ENCODE results near the gene APPBP2.

APPBP2 gene

GRCh38 chr17:60514500-60514899 lies 11.5 kb downstream of the APPBP2 start:
- no peak overlapping the region for H3K27ac ChIP-seq
- DNase-seq (ENCODE audit: low spot score) = no peak
- TF ChIP-seq, protein P1, sequence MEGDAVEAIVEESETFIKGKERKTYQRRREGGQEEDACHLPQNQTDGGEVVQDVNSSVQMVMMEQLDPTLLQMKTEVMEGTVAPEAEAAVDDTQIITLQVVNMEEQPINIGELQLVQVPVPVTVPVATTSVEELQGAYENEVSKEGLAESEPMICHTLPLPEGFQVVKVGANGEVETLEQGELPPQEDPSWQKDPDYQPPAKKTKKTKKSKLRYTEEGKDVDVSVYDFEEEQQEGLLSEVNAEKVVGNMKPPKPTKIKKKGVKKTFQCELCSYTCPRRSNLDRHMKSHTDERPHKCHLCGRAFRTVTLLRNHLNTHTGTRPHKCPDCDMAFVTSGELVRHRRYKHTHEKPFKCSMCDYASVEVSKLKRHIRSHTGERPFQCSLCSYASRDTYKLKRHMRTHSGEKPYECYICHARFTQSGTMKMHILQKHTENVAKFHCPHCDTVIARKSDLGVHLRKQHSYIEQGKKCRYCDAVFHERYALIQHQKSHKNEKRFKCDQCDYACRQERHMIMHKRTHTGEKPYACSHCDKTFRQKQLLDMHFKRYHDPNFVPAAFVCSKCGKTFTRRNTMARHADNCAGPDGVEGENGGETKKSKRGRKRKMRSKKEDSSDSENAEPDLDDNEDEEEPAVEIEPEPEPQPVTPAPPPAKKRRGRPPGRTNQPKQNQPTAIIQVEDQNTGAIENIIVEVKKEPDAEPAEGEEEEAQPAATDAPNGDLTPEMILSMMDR (conservative IDR thresholded peaks at IDR 0.05; ENCODE audit: low read depth) = no peak
- ChIA-PET CTCF (interaction anchor here (0.6 kb wide), 1 partner anchor 103 kb away, joined by 4 read pairs; no protein-coding TSS in a partner anchor), POLR2A (ENCODE audit: low non-redundant PET) (no interaction called here)

DNA sequence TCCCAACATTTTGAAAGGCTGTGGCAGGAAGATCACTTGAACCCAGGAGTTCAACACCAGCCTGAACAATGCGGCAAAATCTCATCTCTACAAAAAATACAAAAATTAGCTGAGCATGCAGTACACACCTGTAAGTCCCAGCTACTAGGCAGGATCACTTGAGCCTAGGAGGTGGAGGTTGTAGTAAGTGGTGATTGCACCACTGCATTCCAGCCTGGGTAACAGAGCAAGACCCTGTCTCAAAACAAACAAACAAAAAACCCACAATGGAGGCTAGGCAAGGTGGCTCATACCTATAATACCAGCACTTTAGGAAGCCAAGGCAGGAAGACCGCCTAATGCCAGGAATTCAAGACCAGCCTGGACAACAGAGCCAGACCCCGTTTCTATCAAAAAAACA lies 12.0 kb downstream of the APPBP2 start:
- no peak for DNase-seq (ENCODE audit: low spot score)
- TF ChIP-seq, protein P1 (conservative IDR thresholded peaks at IDR 0.05; ENCODE audit: low read depth) = no peak
- POLR2A ChIA-PET (ENCODE audit: low non-redundant PET) = no interaction called here
- CTCF ChIA-PET = no interaction called here
- H3K27ac ChIP-seq = no peak overlapping the region

DNA sequence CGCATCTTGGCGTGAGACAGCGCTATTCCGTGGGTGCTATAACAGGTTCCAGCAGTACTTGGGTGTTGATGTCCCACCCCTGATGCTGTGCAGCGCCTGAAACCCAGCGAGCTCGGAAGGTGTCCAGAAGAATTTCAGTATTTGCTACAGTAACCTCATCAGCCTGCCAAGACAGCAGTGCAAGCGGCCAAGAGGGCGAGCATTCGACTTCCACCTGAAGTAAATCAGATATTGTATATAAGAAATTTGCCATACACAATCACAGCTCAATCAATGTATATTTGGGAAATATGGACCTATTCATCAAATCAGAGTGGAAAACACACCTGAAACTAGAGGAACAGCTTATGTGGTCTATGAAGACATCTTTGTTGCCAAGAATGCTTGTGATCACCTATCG lies 13.0 kb downstream of the APPBP2 start:
- ChIA-PET CTCF (no interaction called here), POLR2A (ENCODE audit: low non-redundant PET) (interaction anchor here (0.6 kb wide), 1 partner anchor 1354 kb away, joined by 3 read pairs; no protein-coding TSS in a partner anchor)
- no peak for DNase-seq (ENCODE audit: low spot score)
- H3K27ac ChIP-seq = no peak overlapping the region
- TF ChIP-seq, protein P1 (conservative IDR thresholded peaks at IDR 0.05; ENCODE audit: low read depth) = no peak

- TF ChIP-seq, protein P1 (conservative IDR thresholded peaks at IDR 0.05; ENCODE audit: low read depth) = no peak
- H3K27ac ChIP-seq = no peak overlapping the region
- no peak for DNase-seq (ENCODE audit: low spot score)
- POLR2A ChIA-PET (ENCODE audit: low non-redundant PET) = no interaction called here
- CTCF ChIA-PET = no interaction called here
These were observed 15.3 kb downstream of the APPBP2 start for GRCh38 chr17:60510723-60511122.

DNA sequence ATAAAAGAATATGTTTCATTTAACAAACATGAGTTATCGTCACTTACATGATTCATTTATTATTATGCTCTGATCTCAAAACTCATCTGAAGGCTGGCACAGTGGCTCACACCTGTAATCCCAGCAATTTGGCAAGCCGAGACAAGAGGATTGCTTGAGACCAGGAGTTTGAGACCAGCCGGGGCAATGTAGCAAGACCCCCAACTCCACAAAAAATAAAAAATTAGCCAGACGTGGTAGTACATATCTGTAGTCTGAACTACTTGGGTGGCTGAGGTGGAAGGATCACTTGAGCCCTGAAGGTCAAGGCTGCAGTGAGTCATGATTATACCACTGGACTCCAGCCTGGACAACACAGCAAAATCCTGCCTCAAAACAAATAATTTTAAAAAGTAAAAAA lies 16.0 kb downstream of the APPBP2 start:
- TF ChIP-seq, protein P1 (conservative IDR thresholded peaks at IDR 0.05; ENCODE audit: low read depth) = no peak
- ChIA-PET CTCF (no interaction called here), POLR2A (ENCODE audit: low non-redundant PET) (no interaction called here)
- H3K27ac ChIP-seq = no peak overlapping the region
- no peak for DNase-seq (ENCODE audit: low spot score)

DNA sequence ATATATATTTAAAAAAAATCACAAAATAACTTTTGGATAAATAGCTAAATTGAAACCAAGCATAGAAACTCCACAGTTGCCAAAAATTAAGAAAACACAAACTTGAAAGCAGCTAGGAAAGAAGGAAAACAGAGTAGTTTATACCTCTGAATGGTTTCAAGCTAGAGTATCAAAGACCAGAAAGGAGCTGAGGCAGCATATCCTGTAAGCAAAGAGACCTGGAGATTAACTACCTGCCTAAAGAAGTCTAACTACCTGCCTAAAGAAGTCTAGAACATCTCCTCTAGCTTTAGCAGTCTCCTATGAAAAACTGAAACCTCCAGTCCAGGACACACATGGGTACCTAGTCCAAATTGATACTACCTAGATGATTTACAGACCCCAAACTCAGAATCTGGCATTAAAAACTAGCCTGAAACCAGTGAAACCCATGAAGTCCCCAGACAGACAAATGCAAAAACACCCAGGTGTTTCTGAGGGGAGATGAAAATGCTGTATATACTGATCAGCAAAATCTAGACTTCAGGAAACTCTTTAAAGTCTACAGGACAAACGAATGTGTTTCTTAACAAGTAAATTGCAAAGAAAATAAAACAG lies 17.6 kb downstream of the APPBP2 start:
- no peak overlapping the region for H3K27ac ChIP-seq
- TF ChIP-seq, protein P1 (conservative IDR thresholded peaks at IDR 0.05; ENCODE audit: low read depth) = no peak
- ChIA-PET CTCF (no interaction called here), POLR2A (ENCODE audit: low non-redundant PET) (interaction anchor here (0.6 kb wide), 1 partner anchor 188 kb away, joined by 3 read pairs; no protein-coding TSS in a partner anchor)
- DNase-seq (ENCODE audit: low spot score) = no peak

All from RWPE1 (cell line).